ENCODE data around the gene ALLC.
"Not testable (repeated sequence)": the region's sequence is repeated elsewhere in the genome, so short reads cannot be mapped to it uniquely, and the experiment has no call there.

The ALLC gene

GRCh38 chr2:3631161-3631850 lies 26.7 kb upstream of the ALLC start:
- Mint-ChIP-seq H3K27ac (no peak overlapping the region), H3K4me3 (no peak overlapping the region), H3K27me3 (peaks cover 15 to 66% of the 10 kb centered on the region in 2 donors), H3K4me1 (ENCODE audit: low read depth in 2 of 2) (no peaks in the 10 kb centered on the region), H3K36me3 (ENCODE audit: insufficient read depth) (no peaks in the 10 kb centered on the region), H3K9me3 (no peaks in the 10 kb centered on the region)
- ATAC-seq (replicated peaks) (no peak), DNase-seq (no peak)

DNA sequence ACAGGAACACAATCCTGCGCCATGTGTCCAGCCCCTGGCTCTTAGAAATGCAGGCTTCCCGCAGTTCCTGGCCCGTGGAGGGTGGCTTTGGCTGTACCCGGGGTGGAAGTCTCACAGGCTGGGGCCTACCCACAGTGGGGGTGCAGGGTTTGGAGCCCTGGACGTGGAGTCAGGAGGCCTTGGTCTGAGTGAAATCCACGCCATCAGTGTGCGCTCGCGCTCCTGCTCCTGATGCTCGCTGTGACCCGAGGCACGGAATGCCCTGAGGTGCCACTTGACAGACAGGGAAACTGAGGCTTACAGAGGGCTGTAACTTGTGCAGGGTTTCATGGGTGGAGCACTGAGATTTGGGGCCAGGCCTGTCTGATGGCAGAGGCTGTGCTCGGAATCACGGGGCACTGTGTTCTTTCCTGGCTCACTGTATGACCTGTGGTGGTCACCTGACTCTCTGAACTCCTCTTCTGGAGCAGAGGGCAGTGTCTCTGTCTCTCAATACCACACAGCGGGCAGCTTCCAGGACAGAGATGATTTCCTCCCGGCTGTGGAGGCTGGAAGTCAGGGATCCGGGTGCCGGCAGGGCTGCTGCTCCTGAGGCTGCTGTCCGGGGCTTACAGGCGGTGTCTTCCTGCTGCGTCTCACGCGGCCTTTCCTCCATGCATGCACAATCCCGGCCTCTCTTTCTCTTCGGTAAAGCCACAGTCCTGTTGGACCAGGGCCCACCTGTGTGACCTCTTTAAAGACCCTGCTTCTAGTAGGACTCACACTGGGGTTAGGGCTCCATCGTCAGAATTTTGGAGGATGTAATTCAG lies 25.9 kb upstream of the ALLC start:
- no peak for ATAC-seq (replicated peaks)
- Mint-ChIP-seq H3K4me3 (no peak overlapping the region), H3K36me3 (ENCODE audit: insufficient read depth) (no peaks in the 10 kb centered on the region), H3K9me3 (no peaks in the 10 kb centered on the region), H3K27me3 (peaks cover 15 to 71% of the 10 kb centered on the region in 2 donors), H3K27ac (no peak overlapping the region), H3K4me1 (ENCODE audit: low read depth in 2 of 2) (no peaks in the 10 kb centered on the region)
- DNase-seq, result no peak

DNA sequence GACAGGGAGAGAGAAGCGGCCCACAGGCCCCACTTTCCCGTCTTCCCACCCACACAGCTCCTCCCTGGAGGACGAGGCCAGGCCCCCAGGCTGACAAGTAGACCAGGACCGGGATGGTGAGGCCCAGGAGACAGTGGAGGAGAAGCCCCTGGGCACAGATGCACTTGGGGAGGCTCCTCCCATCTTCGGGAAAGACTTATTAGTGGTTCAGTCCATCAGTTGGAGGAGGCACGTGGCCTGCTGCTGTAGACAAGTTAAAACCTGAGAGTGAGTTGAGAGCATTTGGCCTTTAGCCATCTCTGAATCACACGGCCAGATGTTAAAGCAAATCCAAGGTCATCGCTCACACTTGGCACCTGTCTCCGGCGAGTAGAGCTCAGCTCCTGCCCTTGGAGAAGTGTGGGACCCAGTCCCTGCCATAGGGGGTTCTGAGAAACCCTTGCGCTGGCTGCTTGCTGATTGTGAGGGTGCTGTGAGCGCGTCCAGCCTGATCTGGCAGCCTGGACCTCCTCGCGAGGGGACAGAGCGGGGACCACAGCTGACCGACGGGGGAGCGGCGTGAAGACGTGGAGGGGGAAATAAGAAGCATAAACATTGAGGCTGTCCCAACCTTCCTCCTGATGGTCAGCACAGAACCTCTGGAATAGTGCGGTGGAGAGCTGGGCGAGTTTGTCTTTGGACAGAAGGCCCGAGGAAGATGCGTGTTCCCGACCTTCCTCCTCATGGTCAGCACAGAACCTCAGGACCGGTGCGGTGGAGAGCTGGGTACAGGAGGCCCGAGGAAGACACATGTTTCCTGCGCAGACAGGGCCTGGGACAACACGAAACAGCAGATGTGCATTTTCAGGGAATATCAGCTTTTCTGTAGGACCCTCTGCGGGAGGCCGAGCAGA lies 24.7 kb upstream of the ALLC start:
- H3K36me3 Mint-ChIP-seq (ENCODE audit: insufficient read depth), result no peaks in the 10 kb centered on the region
- H3K9me3 Mint-ChIP-seq, result no peaks in the 10 kb centered on the region
- H3K27ac Mint-ChIP-seq, result no peak overlapping the region
- DNase-seq, result no peak
- H3K27me3 Mint-ChIP-seq, result peaks cover 9 to 68% of the 10 kb centered on the region in 2 donors
- no peak overlapping the region for H3K4me3 Mint-ChIP-seq
- H3K4me1 Mint-ChIP-seq (ENCODE audit: low read depth in 2 of 2), result no peaks in the 10 kb centered on the region
- no peak for ATAC-seq (replicated peaks)

DNA sequence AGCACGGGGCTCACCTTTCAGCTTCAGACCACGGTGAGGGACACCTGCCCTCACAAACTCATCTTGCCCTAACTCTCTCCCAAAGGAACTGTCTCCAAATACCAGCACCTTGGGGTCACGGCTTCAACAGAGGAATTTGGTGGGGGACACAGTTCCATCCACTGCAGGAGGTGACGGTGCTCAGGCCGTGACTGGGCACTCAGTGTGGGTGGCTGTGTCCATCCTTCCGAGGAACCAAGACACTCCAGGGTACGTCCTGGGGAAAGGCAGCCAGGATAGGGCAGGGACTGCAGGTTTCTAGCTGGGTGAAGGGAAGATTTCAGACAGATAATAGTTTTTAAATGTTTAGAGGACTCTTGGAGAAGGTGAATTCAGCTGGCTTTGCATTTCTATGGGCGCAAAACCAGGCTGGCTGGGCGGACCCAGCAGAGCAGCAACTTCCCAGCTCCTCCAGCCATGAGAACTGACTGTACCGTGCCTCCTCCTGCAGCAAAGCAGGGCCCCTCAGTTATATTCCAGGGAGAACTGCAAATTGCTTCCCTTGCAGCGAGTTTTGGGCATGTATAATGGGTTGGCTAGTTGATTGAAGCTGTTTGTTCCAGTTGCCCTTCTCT lies 23.9 kb upstream of the ALLC start:
- Mint-ChIP-seq H3K9me3 (no peaks in the 10 kb centered on the region), H3K27ac (no peak overlapping the region), H3K4me1 (ENCODE audit: low read depth in 2 of 2) (no peaks in the 10 kb centered on the region), H3K36me3 (ENCODE audit: insufficient read depth) (no peaks in the 10 kb centered on the region), H3K27me3 (peaks cover 9 to 64% of the 10 kb centered on the region in 2 donors), H3K4me3 (no peak overlapping the region)
- ATAC-seq (replicated peaks) (no peak), DNase-seq (no peak)

GRCh38 chr2:3634596-3635121 lies 23.3 kb upstream of the ALLC start:
- H3K4me3 Mint-ChIP-seq, result no peak overlapping the region
- H3K4me1 Mint-ChIP-seq (ENCODE audit: low read depth in 2 of 2), result no peaks in the 10 kb centered on the region
- no peak for DNase-seq
- no peak for ATAC-seq (replicated peaks)
- no peaks in the 10 kb centered on the region for H3K9me3 Mint-ChIP-seq
- H3K27me3 Mint-ChIP-seq, result peaks cover 9 to 66% of the 10 kb centered on the region in 2 donors
- H3K36me3 Mint-ChIP-seq (ENCODE audit: insufficient read depth), result no peaks in the 10 kb centered on the region
- H3K27ac Mint-ChIP-seq, result peak overlapping the region in 1 of 2 donors; percentile 52

GRCh38 chr2:3635171-3635974 lies 22.6 kb upstream of the ALLC start:
- H3K27me3 Mint-ChIP-seq, result peaks cover 9 to 66% of the 10 kb centered on the region in 2 donors
- no peak overlapping the region for H3K4me3 Mint-ChIP-seq
- ATAC-seq (replicated peaks) (no peak), DNase-seq (no peak)
- no peaks in the 10 kb centered on the region for H3K9me3 Mint-ChIP-seq
- no peaks in the 10 kb centered on the region for H3K36me3 Mint-ChIP-seq (ENCODE audit: insufficient read depth)
- H3K27ac Mint-ChIP-seq, result peak overlapping the region in 1 of 2 donors; percentile 52
- no peaks in the 10 kb centered on the region for H3K4me1 Mint-ChIP-seq (ENCODE audit: low read depth in 2 of 2)

DNA sequence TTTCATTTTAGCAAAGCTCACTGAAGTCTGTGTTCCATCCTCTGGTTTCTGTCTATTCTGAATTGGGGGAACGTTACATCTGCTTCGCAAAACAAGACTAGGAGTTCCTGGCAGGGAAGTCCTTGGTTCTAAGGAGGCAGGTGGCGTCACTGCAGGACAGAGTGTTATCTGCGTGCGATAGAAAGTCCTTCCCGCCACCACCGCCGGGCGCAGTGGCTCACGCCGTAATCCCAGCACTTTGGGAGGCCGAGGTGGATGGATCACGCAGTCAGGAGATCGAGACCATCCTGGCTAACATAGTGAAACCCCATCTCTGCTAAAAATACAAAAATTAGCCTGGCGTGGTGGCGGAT lies 22.0 kb upstream of the ALLC start:
- H3K4me3 Mint-ChIP-seq; H3K4me1 Mint-ChIP-seq (ENCODE audit: low read depth in 2 of 2); H3K9me3 Mint-ChIP-seq; ATAC-seq (replicated peaks); DNase-seq; H3K27ac Mint-ChIP-seq; H3K36me3 Mint-ChIP-seq (ENCODE audit: insufficient read depth): not testable (repeated sequence)
- H3K27me3 Mint-ChIP-seq, result peaks cover 9 to 66% of the 10 kb centered on the region in 2 donors

- ATAC-seq (replicated peaks), result no peak
- Mint-ChIP-seq H3K27ac (no peak overlapping the region), H3K4me3 (no peak overlapping the region), H3K9me3 (no peaks in the 10 kb centered on the region), H3K4me1 (ENCODE audit: low read depth in 2 of 2) (no peaks in the 10 kb centered on the region), H3K27me3 (peaks cover 9 to 66% of the 10 kb centered on the region in 2 donors), H3K36me3 (ENCODE audit: insufficient read depth) (no peaks in the 10 kb centered on the region)
- DNase-seq, result no peak
Observed at GRCh38 chr2:3636586-3637310, 21.3 kb upstream of the ALLC start.

- Mint-ChIP-seq H3K27me3 (peaks cover 9 to 60% of the 10 kb centered on the region in 2 donors), H3K4me3 (no peak overlapping the region), H3K27ac (no peak overlapping the region), H3K4me1 (ENCODE audit: low read depth in 2 of 2) (no peaks in the 10 kb centered on the region), H3K9me3 (no peaks in the 10 kb centered on the region), H3K36me3 (ENCODE audit: insufficient read depth) (no peaks in the 10 kb centered on the region)
- DNase-seq (no peak), ATAC-seq (replicated peaks) (no peak)
Observed at GRCh38 chr2:3637311-3637675, 20.7 kb upstream of the ALLC start.

DNA sequence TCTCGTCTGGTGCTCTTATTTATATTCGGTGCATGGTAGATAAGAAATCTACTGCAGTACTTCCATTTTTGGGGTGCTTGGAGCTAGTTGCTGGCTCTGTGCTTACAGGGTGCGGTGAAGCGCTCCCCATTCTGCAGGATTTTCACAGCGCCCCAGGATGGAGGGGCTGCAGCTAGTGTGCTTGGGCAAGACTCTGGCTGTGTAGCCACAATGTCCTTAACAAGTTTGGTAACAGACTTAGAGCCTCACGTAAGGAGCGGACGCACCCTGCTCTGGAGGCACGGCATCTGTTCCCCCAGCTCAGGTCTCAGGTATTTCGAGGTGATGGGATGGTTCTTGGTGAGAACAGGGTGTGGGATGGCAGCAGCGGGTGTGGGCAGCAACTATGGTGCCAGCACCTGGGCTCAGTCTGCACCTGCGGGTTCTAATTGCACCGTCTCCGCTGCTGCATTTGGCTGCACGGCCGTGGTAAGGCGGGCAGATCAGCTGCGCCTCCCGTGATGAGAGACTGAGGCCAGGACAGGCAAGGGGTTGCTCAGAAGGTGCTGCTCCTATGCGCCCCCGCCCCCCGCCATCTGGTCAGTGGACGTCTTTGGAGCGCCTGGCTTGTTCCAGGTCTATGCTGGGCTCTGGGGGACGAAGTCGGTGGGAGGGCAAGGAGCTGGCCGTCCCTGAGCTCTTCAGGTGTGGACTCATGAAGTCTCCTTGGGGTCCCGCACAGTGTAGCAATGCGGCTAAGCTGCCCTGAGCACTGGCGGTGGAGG lies 20.1 kb upstream of the ALLC start:
- H3K36me3 Mint-ChIP-seq (ENCODE audit: insufficient read depth), result no peaks in the 10 kb centered on the region
- no peak for ATAC-seq (replicated peaks)
- no peak for DNase-seq

GRCh38 chr2:3638456-3638810 lies 19.6 kb upstream of the ALLC start:
- Mint-ChIP-seq H3K27me3 (peaks cover 9 to 49% of the 10 kb centered on the region in 2 donors), H3K4me3 (no peak overlapping the region), H3K36me3 (ENCODE audit: insufficient read depth) (no peaks in the 10 kb centered on the region), H3K9me3 (no peaks in the 10 kb centered on the region), H3K4me1 (ENCODE audit: low read depth in 2 of 2) (no peaks in the 10 kb centered on the region), H3K27ac (no peak overlapping the region)
- no peak for DNase-seq
- ATAC-seq (replicated peaks), result no peak

More for the DNA sequence above, 20.1 kb upstream of the ALLC start:
- H3K9me3 Mint-ChIP-seq, result no peaks in the 10 kb centered on the region
- peaks cover 9 to 55% of the 10 kb centered on the region in 2 donors for H3K27me3 Mint-ChIP-seq
- no peaks in the 10 kb centered on the region for H3K4me1 Mint-ChIP-seq (ENCODE audit: low read depth in 2 of 2)
- no peak overlapping the region for H3K4me3 Mint-ChIP-seq
- no peak overlapping the region for H3K27ac Mint-ChIP-seq

All from effector memory CD8-positive, alpha-beta T cell (primary cell).